GM18907 (cell line): Measurements from ENCODE around the gene MLN.
"Not testable (repeated sequence)": the region's sequence is repeated elsewhere in the genome, so short reads cannot be mapped to it uniquely, and the experiment has no call there.

Experiments used
- ATAC-seq: cut with Tn5 transposase; IDR thresholded peaks from one replicate; pipeline ENCODE4 v1.9.1; 2021; ENCODE audit warnings: mild to moderate bottlenecking, moderate library complexity; ENCODE audit not compliant: unreplicated experiment

MLN gene

DNA sequence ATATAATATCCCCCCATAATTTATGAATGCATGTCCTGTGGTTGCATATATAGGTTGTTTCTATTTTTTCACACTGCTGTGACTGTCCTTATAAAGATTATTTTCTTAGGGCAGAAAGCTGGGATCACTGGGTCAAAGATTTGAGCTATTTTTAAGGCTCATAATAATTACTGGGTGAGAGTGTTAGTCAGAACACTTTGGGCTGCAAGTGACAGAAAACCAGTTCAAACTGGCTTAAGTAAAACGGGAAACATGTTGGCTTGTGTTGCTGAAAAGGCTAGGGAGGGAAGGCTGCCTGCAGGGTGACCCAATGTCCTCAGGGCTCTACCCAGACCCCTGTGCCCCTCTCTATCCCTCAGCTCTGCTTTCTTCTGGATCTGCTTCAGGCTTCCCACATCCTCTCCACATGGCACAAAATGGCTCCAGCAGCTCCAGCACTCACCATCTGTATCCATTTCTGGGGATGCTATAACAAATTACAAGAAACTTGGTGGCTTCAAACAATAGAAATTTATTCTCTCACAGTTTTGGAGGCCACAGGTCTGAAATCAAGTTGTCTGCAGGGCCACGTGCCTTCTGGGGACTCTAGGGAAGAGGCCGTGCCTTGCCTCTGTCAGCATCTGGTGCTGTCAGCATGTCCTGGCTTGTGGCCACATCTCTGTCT, 33.1 kb upstream of the MLN start:
- ATAC-seq = no peak

DNA sequence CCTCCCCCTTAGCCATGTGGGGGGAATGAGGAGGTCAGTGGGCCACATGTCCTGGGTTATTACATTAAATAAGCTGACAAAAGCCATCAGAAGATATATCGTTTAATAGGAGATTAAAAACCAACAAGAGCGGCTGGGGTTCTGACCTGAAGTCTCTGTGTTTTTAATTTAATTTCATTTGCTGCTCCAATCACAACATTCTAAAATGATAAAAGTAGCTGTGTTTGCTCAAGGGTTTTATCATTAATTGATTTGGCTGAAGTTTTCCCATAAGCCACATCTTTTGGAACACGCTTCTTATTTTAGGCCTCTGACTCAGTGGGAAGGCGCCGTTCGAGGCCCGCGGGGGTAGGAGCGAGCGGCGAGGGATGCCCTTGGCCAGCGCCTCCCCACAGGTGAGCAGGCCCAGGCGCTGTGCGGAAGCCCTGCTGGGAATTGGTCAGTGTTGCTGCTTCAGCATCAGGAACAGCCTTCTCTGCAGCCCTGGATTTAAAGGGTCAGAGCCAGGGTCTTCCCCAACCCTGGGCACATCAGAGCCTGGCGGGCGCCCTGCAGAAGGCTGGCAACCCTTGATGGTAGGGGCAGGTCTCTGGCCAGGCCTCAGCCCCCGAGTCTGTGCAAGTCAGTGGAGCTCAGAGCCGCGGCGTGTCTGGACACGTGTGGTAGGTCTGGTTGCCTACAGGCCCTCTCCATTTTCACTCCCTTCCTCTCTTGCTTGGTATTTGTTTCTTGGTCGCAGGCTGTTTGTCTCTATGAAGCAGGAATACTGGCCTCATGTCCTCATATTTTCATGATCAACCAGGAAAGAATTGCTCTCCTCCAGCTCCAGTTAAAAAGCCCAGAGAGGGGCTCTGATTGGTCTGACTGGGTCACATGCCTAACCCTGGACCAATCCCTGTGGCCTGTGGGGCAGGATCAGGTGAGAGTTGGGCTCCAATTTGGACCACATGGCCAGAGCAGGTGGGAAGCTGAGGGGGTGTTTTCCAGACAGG, 30.9 kb upstream of the MLN start:
- ATAC-seq = no peak

DNA sequence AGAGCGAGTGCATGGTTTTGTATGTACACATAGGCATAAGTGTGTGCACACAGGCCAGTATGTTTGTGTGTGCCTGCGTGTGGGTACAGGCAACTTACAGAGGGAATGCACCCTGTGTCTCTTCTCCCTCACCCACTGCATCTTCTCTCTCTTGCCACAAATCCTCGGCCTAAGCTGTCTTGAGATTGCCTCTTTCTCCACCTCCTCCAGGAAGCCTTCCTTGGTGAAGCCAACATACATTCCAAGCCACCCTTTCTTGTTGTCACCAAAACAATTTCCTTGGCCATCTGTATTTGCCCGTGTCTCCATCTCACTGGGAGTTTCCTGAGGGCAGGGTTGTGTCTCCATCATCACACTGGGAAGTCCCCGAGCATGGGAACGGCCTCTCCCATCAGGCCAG, 29.8 kb upstream of the MLN start:
- no peak for ATAC-seq

DNA sequence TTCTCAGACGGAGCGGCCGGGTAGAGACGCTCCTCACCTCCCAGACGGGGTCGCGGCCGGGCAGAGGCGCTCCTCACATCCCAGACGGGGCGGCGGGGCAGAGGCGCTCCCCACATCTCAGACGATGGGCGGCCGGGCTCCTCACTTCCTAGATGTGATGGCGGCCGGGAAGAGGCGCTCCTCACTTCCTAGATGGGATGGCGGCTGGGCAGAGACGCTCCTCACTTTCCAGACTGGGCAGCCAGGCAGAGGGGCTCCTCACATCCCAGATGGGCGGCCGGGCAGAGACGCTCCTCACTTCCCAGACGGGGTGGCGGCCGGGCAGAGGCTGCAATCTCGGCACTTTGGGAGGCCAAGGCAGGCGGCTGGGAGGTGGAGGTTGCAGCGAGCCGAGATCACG, 29.0 kb upstream of the MLN start:
- not testable (repeated sequence) for ATAC-seq

DNA sequence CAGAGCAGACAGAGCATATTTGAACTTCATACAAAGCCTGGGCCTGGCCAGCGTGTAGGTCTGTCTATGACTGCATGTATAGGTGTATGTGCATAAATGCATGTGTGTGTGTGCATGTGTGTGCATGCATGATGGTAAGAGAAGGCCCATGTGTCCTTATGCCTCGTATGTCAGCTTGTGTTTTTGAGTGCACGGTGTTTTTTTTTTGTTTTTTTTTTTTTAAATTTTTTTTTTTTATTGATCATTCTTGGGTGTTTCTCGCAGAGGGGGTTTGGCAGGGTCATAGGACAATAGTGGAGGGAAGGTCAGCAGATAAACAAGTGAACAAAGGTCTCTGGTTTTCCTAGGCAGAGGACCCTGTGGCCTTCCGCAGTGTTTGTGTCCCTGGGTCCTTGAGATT, 27.9 kb upstream of the MLN start:
- ATAC-seq = not testable (repeated sequence)

DNA sequence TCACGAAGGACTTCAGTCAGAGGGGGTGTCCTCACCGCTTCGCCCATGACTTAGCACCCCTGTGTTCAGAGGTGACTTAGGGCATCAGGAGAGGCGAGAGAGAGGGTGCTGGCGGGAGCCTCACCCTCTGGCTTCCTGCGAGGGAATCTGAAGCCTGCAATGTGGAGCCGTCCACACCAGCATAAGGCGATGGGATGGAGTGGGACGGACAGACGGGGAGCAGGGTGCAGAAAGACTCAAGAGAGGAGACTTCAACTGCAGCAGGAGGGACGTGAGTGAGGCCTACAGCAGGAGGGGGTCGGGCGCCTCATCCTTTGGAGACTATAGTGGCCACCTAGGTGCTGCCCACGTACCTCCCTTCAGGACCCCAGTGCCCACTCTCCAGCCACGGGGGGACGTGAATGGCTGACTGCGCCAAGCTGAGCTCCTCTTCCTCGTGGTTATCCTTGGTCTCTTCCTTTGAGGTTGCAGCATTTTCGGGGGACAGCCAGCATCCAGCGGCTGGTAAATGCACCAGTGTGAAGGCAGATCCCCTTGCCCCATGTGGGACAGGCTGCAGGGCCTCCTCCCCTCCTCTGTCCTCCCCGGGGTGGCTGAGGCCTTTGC, 26.9 kb upstream of the MLN start:
- ATAC-seq = no peak

DNA sequence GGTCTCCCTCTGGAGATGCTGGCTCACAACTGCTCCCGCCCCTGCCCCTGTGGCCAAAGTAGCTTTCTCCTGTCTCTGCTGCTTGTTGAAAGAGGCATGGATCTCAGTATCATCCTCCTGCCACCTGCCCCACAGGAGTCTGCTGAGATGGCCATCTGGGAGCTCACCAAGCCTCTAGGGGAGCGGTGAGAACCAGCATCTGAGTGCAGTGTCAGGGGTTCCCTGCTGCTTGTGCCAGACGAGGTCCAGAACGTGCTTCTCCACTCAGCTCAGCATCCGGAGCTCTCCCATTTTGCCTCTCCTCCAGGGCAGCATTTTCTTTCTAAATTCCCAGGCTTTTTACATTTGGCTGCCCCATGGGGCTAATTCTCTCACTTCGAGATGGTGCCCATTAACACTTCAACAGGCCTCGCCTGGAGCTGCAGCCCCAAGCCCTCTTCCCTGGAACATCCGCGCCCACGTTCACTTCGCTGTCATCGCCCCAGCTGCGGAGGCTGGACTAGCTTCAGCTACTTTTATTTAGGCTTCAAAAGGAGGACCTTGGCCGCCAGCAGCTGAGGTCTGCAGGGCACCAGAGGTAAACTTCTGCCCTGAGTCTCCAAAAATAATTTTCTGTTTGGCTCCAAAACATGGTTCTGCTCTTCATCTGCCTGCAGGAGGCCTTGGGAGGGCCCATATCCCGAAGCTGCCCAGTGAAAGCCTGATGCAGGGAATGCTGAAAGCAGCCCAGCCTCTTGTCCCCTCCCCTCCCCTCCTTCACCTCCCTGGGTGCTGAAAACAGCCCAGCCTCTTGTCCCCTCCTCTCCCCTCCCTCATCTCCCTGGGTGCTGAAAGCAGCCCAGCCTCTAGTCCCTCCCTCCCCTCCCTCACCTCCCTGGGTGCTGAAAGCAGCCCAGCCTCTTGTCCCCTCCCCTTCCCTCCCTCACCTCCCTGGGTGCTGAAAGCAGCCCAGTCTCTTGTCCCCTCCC, 25.2 kb upstream of the MLN start:
- ATAC-seq = no peak

DNA sequence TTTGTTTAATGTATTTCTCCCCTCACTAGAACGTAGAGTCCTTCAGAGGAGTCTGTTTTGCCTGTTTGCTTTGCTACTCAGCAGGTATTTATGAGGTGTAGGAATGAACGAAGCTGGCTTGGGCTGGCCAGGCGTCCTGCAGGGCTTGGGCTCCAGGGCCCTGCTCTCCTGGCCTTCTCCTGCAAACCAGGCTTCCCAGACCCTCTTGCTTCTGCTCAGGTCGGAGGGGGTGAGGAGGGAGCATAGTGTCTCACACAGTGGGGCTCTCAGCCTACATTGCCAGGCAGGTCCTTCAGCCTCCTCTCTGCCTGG, 24.6 kb upstream of the MLN start:
- no peak for ATAC-seq

DNA sequence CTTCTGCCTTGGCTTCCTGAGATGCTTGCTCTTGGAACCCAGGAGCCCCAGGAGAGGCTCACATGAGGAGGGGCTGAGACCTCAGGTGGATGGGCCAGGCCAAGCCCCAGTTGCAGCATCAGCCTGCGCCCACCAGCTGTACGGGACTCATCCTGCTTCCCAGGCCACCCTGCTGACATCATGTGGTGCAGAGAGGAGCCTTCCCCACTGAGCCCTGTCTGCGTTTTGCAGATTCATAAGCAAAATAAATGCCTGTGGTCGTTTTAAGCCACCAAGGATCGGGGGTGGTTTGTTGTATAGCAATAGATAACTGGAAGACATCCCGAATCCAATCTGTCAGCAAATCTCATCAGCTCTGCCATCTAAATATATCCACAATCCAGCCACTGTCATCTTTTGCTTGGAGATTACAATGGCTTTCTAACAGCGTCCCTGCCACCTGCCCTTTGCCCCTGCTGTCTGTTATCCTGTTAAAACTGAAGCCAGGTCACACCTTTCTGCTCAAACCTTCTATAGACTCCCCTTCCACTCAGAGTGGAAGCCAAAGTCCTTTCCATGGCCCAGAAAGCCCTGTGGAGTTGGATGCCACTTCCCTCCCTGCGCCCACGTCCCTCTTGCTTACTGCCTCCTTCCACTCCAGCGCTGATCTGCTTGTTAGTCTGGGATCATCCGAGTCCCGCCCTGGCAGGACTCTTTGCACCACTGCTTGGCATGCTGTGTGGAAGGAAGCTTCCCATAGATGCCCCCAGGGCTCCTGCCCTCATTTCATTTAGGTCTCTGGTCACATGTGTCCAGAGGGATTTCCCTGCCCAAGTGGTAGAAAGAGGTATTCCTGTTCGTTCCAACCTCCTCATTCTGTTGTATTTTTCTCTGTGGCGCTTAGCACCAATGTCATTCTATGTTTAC, 24.0 kb upstream of the MLN start:
- no peak for ATAC-seq

DNA sequence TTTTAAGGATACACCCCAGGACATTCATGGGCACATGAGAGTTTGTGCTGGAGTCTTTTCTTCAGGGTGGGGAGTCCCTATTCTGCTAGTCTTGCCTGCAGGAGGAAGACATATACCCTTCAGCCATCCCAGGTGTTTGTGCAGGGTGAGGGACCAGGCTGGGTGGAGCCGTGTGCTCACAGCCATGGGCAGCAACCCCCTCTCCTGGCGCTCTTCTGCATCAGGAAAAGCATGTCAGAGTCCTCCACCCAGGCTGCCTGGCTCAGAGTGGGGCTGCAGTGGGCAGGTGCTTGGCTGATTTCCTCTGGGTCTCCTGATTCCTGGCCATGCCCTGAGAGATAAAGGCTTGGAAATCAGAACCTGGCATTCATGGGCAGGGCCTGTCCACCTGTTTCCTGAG, 22.7 kb upstream of the MLN start:
- no peak for ATAC-seq

DNA sequence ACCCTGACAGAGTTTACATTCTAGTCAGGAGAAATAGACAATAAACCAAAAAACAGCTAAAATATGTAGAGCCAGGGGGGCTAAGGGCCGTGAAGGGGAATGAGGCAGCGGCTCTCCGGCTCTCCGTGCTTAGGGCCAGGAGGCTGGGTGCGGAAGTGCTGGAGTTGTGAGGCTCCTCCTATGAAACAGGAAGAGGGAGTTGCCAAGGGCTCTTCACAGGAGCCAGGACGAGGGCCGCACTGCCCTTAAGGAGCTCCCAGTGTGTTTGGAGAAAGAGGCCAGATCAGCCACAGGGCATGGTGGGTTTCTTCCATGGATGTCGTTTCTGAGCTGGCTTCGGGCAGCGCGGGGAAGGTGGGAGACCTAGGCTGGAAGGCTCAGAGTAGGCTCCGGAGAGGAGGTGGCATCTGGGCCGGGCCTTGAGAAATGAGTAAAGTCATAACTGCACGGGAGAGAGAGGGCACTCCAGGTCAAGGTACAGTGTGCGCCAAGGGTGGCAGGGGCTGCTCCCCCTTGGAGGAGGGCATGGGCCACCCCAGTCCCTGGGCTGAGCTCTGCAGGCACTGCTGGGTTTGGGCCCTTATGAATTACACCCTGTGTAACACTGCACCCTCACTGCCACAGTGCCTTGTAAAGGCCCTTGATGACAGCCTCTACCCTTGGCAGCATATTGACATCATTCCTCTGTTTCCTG, 20.8 kb upstream of the MLN start:
- no peak for ATAC-seq

DNA sequence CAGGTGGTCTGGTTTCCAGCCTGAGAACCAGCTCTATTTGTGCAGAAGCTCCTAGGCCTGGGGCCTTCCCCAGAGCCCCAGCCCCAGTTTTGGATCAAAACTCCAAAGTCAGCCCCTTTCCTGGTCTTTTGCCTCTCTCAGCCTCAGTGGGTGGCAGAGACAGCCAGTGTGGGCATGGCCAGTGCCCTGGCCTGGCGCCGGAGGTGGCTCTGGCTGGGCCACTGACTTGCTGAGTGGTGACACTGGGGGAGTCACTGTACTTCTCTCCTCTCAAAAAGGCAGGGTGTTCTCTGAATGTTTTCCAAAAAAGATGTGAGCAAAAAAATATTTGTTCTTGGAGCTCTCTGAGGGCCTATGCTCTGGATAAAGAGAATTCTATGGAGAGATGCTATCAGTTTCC, 20.0 kb upstream of the MLN start:
- no peak for ATAC-seq

DNA sequence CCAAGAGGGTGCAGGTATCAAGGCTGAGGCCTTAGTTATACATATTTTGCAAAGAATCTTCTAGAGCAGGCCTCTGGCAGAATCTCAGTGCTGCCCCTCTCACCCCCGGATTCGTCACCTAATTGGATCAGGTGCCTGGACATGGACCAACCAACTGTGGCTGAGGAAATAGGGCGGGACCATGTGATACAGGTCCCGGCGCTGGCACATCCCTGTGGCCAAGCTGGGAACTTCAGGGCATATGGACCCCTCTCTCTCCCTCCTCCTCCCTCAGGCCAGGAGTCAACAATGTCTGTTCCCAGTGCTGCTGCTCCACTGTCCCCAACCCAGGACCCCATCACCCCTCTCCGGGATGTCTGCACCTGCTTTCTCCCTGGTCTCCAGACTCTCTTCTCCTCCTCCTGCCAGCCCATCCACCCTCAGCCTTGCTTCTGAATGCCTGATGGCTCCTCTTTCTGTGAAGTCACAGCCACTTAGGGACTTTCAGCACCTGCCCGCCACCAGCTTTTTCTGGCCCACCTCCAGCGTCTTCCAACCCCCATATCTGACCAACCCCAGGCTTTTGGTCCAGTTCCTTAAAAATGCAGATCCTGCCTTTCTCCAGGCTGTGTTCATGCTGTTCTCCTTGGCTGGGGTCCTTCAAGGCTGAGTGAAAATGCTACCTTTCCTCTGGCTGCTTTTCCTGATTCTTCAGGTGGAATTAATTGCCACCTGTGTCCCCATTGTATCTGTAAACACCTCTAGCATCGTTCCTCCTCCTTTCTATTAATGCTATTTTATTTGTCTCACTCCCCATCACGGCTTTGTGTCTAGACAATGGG, 19.0 kb upstream of the MLN start:
- no peak for ATAC-seq

DNA sequence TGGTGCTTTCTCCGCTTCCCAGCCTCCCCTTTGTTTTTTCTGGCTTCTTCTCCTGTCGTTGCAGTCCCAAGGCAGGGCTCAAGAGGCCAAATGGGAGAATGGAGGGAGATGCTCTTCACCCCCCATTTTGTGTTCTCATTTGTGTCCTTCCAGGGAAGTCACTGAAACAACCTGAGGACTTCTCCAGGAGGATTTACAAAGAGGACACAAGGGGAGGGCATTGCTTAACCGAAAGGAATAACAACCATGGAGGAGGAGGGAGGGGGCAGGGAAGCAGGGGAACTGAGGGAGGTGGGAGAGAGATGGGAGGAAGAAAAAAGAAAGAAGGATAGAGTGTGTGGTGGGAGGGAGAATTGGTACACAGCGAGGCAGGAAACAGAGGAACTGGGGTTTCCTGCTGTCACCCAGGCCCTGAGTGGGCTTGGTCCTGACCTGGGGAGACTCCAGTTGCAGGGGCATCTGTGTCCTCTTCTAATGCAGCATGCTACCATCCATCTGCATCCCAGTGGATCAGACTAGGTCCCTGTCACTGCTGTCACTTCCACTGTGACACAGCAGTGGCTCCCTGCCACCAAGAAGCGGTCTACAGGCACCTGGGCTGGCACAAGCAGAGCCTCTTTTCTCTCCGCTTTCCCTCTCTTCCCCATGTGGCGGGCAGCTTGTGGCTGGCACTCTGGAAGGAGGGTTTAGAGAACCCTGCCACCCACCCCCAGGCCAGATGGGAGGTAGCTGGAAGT, 17.1 kb upstream of the MLN start:
- no peak for ATAC-seq

DNA sequence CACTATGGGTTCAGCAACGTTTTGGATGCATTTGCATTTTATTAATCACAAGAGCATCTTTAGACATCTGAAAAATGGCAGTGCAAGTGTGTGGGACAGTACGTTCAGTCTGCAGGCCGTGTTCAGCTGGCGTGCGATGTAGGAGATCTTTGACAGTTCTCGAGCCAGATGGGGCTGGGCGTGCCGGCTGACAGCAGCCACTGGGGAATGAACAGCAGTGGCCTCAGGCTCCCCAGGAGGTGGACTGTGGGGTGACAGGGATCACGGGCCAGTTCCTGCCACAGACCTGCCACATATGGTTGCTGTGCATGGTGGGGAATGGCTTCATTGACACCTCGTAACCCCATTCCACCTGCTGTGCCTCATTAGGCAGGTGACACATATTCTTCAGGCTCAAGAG, 16.4 kb upstream of the MLN start:
- no peak for ATAC-seq

DNA sequence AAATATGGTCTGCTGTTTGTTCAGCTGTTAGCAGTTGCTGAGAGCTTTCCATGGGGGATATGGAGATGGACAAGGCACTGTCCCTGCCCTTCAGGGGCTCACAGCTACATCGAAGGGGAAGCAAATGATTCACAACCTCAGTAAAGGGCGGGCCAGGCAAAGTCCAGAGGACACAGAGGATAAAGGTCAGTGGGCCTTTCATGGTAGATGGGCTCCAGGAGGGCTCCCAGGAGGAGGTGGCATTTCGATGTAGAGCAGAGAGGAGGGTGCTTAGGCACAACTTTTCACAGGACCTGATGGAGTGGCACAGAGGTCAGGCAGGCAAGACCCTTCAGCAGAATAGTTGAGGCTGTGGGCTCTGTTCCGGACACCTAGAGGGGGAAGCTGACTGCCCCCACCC, 15.2 kb upstream of the MLN start:
- ATAC-seq = no peak

DNA sequence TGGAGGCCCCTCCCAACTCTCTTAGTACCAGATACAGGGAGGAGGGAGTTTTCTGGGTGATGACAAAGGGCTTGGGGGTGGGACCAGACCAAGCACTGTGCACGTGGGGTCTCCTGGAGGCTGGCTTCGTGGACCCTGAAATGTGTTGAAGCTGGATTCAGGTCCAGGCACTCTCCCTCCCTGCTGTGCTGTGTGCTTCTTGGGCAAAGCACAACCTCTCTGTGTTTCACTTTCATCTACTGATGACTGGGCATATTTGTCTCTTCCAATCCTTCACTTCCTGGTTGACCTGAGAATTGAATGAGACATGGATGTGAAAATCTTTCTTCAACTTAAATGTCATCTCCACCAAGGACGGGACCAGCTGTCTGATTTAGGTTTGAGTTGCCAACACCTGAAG, 14.5 kb upstream of the MLN start:
- no peak for ATAC-seq

DNA sequence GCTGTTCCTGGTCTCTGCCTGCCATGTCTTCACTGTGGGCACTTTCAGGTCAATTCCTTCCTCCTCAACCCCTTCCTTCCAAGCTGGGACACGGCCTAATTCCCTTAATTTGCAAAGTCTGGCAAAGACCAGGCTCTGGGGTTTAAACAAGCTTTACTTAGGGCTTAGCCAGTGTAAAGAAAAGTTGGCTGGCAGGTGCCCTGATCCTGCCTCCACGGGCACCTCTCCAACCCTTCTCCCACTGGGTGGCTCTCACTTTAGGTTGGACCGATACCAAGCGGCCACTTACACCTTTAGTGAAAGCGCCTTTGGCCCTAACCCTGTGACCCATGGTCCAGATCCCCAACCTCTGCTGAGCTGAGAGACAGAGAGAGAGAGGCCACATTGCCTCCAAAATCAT, 13.7 kb upstream of the MLN start:
- ATAC-seq = no peak
